ENCODE measurements around the gene FBN1. TPM values are rescaled to one million over a fixed set of nuclear protein-coding genes. Genes with fewer than 3 reads are reported as not detected.

The FBN1 gene
- total and polyA plus RNA-seq, 2 donors (not counting 3 experiments of a cell fraction or from before 2014, with no cell fraction given): 107 to 111 TPM

GRCh38 chr15:48406911-48407310 is 238.6 kb downstream of the FBN1 start:
- peaks cover 9% of the 10 kb centered on the region for H3K4me1 ChIP-seq (ENCODE audit: control insufficient read depth, extremely low read depth, insufficient read depth, low read length)
- H4K20me1 ChIP-seq (replicated peaks; ENCODE audit: control insufficient read depth, extremely low read depth, insufficient read depth, low read length): no peaks in the 10 kb centered on the region
- no peaks in the 10 kb centered on the region for H3K27me3 ChIP-seq (ENCODE audit: control insufficient read depth in 2 of 2, insufficient read depth in 2 of 2, low read length in 2 of 2)
- no peak overlapping the region for H2AFZ ChIP-seq (ENCODE audit: low read depth, low read length)
- TF ChIP-seq MAX (IDR thresholded peaks at IDR 0.05; ENCODE audit: insufficient read depth, insufficient read length) (no peak), CTCF (IDR thresholded peaks at IDR 0.05; ENCODE audit: extremely low read depth in 1 of 2, insufficient read depth in 1 of 2, low read depth in 1 of 2, low read length in 2 of 2) (peak; percentile 25 to 31)
- ChIA-PET CTCF (interaction anchor here (0.7 to 2.6 kb wide), 8 partner anchors 9 to 48 kb away, joined by 3 to 16 read pairs (median 4); no protein-coding TSS in a partner anchor), POLR2A (interaction anchor here (0.6 to 0.8 kb wide), 2 partner anchors 10 to 14 kb away, joined by 3 to 4 read pairs; no protein-coding TSS in a partner anchor)
- H3K9ac ChIP-seq (replicated peaks; ENCODE audit: extremely low read depth, insufficient read depth, low read length): no peak overlapping the region
- H3K79me2 ChIP-seq (ENCODE audit: control insufficient read depth, insufficient read depth, low read length): no peaks in the 10 kb centered on the region
- H3K36me3 ChIP-seq (ENCODE audit: control insufficient read depth in 2 of 2, extremely low read depth in 1 of 2, insufficient read depth in 2 of 2, low read length in 2 of 2): peaks cover 2 to 3% of the 10 kb centered on the region in 2 experiments
- no peaks in the 10 kb centered on the region for H3K9me3 ChIP-seq (replicated peaks; ENCODE audit: control insufficient read depth, insufficient read depth, low read length)
- no peaks in the 10 kb centered on the region for H3K9me1 ChIP-seq (replicated peaks; ENCODE audit: control insufficient read depth, extremely low read depth, insufficient read depth, low read length)
- intact Hi-C loops (cut with micrococcal nuclease): no loop called here
- BruUV-seq (replicated peaks): no TSS peak
- no peak overlapping the region for H3K4me2 ChIP-seq (ENCODE audit: insufficient read depth, low read length)
- no peak overlapping the region for H3K4me3 ChIP-seq (replicated peaks in 1 of 3; ENCODE audit: insufficient read depth in 1 of 3, low read depth in 1 of 3, low read length in 3 of 3)
- FAIRE-seq: no peak
- no peak overlapping the region for H3K27ac ChIP-seq (ENCODE audit: insufficient read depth, low read depth, low read length)
- dilution Hi-C loops (cut with MboI; ENCODE audit: extremely low pct_ligation_motif_present, low sequenced_read_pairs): no loop called here
- DNase-seq (ENCODE audit: low read depth, low spot score): no peak

- TF ChIP-seq CTCF (IDR thresholded peaks at IDR 0.05; ENCODE audit: extremely low read depth in 1 of 2, insufficient read depth in 1 of 2, low read depth in 1 of 2, low read length in 2 of 2): no peak
- TF ChIP-seq EZH2 (IDR thresholded peaks at IDR 0.05; ENCODE audit: borderline replicate concordance, low read depth, low read length, severe bottlenecking): no peak
- TF ChIP-seq GATA2 (IDR thresholded peaks at IDR 0.05; ENCODE audit: insufficient read depth, insufficient read length, low read depth, low read length): no peak
- TF ChIP-seq MAX (IDR thresholded peaks at IDR 0.05; ENCODE audit: insufficient read depth, insufficient read length): no peak
- H2AFZ ChIP-seq (ENCODE audit: low read depth, low read length): no peak overlapping the region
- H3K4me1 ChIP-seq (ENCODE audit: control insufficient read depth, extremely low read depth, insufficient read depth, low read length): peaks cover 9% of the 10 kb centered on the region
- intact Hi-C loops (cut with micrococcal nuclease) (no loop called here), dilution Hi-C loops (cut with MboI; ENCODE audit: extremely low pct_ligation_motif_present, low sequenced_read_pairs) (no loop called here)
- H3K36me3 ChIP-seq (ENCODE audit: control insufficient read depth in 2 of 2, extremely low read depth in 1 of 2, insufficient read depth in 2 of 2, low read length in 2 of 2): peaks cover 0 to 2% of the 10 kb centered on the region in 2 experiments
- H3K9me3 ChIP-seq (replicated peaks; ENCODE audit: control insufficient read depth, insufficient read depth, low read length): no peaks in the 10 kb centered on the region
- H3K9me1 ChIP-seq (replicated peaks; ENCODE audit: control insufficient read depth, extremely low read depth, insufficient read depth, low read length): no peaks in the 10 kb centered on the region
- H3K4me2 ChIP-seq (ENCODE audit: insufficient read depth, low read length): no peak overlapping the region
- DNase-seq (ENCODE audit: low read depth, low spot score) (no peak), FAIRE-seq (no peak)
- ChIA-PET POLR2A (interaction anchor here (0.8 kb wide), 1 partner anchor 10 kb away, joined by 4 read pairs; no protein-coding TSS in a partner anchor), CTCF (interaction anchor here (0.7 to 2.6 kb wide), 10 partner anchors 8 to 54 kb away, joined by 3 to 16 read pairs (median 4); no protein-coding TSS in a partner anchor)
- H3K4me3 ChIP-seq (replicated peaks in 1 of 3; ENCODE audit: insufficient read depth in 1 of 3, low read depth in 1 of 3, low read length in 3 of 3): no peak overlapping the region
- no peak overlapping the region for H3K9ac ChIP-seq (replicated peaks; ENCODE audit: extremely low read depth, insufficient read depth, low read length)
- H3K79me2 ChIP-seq (ENCODE audit: control insufficient read depth, insufficient read depth, low read length): no peaks in the 10 kb centered on the region
- no TSS peak for BruUV-seq (replicated peaks)
- no peaks in the 10 kb centered on the region for H3K27me3 ChIP-seq (ENCODE audit: control insufficient read depth in 2 of 2, insufficient read depth in 2 of 2, low read length in 2 of 2)
- H4K20me1 ChIP-seq (replicated peaks; ENCODE audit: control insufficient read depth, extremely low read depth, insufficient read depth, low read length): no peaks in the 10 kb centered on the region
- no peak overlapping the region for H3K27ac ChIP-seq (ENCODE audit: insufficient read depth, low read depth, low read length)
Observed at GRCh38 chr15:48406266-48406891, 239.1 kb downstream of the FBN1 start.

Data from endothelial cell of umbilical vein (primary cell).